Occipital lobe (tissue), 2 donors: ENCODE measurements around the gene EHHADH. TPM values are rescaled to one million over a fixed set of nuclear protein-coding genes. Genes with fewer than 3 reads are reported as not detected.
"Not testable (repeated sequence)": the region's sequence is repeated elsewhere in the genome, so short reads cannot be mapped to it uniquely, and the experiment has no call there.

ENCODE experiments used
- DNase-seq: peaks from one replicate; lab custom pipeline; 2025; lab: John Stamatoyannopoulos, UW
- total RNA-seq: library from RNA; depleted of rRNA; stranded (reverse); fragments of >200 nt; gene quantifications from one replicate; pipeline ENCODE4 v1.2.3, GENCODE V29; 2014

Gene EHHADH
- total RNA-seq, 1 donor from 2014 or later: 1.4 TPM

DNA sequence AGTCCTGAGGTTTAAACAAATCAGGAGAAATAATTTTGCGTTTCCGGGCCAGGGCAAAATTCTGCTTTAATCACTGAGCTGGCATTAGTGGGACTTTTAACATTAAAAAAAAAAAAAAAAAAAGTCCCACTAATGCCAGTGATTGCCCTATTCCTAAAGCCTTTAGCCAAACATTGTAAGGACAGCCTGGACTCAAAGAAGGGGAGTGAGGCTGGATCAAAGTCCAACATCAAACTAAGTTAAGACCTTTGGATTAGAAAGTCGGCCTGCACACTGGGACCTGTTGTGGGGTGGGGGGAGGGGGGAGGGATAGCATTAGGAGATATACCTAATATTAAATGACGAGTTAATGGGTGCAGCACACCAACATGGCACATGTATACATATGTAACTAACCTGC is 716 bp downstream of the EHHADH start:
- not testable (repeated sequence) for DNase-seq

DNA sequence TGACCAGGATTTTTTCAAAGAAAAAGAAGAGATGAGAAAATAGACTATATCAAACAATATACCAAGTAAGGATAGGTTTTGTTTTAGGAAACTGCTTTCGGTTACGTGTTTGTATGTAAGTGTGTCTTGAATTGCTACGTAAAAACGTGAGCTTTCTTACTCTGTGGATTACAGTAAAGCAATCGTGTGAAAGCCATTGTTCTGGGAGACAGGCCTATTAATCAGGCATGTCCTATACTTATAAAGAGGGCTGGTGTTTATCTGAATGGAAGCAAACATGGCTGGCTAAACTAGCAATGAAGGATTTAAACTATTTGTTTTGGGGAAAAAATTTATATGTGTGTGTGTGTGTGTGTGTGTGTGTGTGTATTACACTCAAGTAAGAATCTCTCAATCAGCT is 2.6 kb downstream of the EHHADH start:
- DNase-seq: no peak

GRCh38 chr3:185250653-185251052 is 3.2 kb downstream of the EHHADH start:
- no peak for DNase-seq

DNA sequence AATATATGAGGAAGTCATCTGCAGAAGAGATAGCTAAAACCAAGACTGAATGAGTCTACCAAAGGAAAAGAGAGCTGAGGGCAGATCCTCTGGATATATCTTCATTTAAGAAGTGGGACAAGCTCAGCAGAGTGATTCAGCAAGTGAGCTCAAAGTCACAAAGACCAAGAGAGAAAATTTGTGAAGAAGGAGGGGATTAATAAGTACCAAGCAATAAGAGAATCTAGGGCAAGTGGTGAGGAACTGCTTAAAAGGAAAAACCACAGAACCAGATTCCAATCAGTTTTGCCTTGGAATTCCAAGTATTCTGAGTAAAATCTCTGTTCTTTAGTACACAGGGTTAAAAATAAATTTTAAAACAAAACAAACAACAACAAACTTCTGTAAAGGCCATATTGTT is 3.6 kb downstream of the EHHADH start:
- no peak for DNase-seq

DNA sequence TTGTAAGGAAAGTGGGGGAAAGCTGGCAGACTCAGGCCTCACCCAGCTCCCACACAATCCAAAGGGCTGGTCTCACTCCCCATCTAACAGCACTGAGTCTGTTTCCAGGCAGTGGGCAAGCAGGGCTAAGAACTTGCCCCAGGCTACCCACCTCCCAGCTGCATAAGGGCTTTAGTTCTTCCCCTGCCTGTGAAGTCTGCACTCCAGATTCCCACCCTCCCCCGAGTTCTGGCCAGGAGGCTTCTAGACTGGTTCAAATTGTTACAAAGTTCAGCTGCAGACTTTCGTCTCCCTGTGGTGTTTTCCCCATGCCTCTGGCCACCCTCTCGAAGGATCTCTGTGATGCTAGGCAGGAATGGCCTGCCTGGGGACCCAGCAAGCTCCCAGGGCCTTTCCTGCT is 11.2 kb downstream of the EHHADH start:
- no peak for DNase-seq

DNA sequence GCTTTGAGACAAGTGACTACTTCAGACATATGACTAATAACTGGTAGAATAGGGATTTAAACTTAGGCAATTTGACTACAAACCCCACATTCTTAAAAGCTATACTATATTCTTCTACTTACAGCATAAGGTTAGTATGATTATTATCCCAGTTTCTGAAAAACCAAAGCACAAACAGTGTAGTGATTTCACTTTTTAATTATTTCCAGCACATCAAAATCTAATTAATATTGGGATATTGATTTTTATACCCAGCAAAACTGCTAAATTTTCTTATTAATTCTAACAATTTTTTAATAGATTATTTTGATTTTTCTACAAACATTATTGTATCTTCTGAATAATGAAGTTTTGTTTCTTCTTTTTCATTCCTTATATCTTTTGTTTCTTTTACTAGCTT is 16.9 kb downstream of the EHHADH start:
- no peak for DNase-seq

DNA sequence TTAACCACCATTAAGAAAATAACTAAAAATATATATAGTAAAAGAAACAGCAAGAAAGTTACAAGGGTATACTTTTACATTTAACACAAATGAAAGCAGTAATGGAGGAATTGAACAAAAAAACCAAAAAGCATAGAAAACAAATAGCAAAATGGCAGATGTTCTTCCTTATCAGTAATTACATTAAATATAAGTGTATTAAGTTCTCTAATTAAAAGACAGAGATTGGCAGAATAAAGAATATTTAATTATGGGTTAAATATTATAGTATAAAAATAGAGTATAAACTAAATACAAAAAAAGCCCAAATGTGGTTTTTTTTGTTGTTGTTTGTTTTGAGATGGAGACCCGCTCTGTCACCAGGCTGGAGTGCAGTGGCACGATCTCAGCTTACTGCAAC is 20.5 kb downstream of the EHHADH start:
- DNase-seq: no peak

GRCh38 chr3:185226526-185226925 is 27.3 kb downstream of the EHHADH start:
- not testable (repeated sequence) for DNase-seq

DNA sequence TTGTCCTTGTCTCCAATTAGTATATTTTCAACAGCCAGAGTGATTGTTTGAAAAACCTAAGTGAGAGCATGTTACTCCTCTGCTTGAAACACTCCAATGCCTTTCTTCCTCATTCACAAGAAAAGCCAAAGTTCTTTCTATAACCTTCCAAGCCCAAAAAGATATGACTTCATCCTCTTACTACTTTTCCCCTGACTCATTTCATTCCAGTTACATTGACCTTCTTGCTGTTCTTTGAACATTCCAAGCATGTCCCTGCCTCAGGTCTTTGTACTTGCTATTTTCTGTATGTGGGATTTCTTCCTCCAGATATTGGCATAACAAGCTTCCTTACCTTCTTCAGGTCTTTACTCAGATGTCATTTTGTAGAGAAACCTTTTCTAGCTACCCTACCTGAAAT is 28.3 kb downstream of the EHHADH start:
- no peak for DNase-seq

DNA sequence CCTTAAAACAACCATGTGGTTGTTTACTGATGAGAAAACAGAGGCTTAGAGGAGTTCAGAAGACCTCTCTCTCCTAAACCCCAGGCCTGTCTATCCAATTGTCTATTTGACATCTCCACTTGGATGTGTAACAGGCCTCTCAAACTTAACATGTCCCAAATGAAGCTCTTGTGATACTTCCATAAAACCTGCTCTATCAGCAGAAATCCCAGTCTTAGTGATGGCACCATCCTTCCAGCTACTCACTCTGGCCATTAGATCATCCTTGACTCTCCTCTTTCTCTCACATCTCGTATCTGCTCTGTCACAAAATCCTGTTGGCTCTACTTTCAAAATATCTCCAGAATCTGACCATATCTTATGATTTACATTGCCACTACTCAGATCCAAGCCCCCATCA is 28.8 kb downstream of the EHHADH start:
- no peak for DNase-seq

DNA sequence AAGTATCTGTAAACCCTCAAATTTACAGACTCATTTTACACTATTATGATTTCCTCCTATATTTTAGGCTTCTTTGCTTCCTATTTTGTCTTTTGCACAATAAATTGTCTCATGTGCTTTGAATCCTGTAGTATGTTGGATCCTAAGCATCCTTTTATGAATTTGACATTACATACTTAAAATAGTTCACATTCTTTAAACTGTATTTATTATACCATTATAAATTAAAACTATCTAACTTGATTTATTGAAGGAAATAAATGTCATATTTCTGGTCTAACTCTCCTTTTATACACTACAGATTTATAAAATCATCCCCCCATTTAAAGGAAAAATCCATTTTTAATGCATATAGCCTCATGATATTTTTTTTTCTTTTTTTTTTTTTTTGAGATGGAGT is 32.6 kb downstream of the EHHADH start:
- no peak for DNase-seq

DNA sequence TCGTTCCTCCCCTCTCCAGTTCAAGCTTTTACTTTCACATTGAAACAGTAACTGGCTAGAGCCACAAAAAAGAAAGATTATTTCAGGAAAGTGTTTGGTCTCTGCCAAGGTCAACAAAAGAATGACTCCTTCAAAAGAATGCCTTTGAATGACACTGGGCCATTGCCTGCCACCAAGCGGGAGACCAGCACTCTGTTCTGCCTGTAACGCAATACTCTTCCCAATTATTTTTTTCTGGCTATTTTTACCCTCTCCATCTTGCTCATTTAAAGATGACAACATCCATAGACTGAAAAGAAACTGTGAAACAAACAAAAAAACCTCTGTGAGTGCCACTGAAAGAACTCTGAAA is 37.3 kb downstream of the EHHADH start:
- DNase-seq: no peak

DNA sequence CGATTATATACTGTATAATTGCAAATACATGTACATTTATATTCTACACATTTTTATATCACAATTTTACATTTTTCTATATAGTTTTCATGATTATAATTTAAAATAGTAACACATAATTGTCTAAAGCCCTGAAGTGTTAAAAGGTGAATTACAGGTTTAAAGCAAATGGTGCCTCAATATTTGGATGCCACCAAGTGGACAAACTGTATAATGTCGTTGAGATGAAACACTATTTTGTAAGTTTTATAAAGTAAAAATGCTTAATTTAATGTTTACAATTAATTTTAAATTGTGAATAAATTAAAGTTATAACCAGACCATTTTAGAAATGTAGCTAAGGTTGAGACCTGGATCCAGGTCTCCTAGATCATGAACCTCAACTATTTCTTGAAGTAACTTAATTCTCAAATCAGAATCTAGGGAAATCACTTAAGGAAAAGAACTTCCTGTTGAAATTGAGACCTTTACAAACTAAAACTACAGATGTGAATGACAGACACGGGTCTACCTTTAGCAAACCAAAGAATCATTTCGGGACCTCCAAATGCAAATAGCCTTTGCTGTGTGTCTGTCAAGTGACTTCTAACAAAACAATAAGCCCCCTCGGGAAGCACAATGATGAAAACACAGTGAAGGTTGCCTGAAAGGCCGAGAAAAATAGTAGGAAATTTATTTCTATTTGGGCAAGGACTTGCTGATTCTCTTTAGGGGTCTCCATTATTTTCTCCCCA is 37.8 kb downstream of the EHHADH start:
- DNase-seq: no peak

DNA sequence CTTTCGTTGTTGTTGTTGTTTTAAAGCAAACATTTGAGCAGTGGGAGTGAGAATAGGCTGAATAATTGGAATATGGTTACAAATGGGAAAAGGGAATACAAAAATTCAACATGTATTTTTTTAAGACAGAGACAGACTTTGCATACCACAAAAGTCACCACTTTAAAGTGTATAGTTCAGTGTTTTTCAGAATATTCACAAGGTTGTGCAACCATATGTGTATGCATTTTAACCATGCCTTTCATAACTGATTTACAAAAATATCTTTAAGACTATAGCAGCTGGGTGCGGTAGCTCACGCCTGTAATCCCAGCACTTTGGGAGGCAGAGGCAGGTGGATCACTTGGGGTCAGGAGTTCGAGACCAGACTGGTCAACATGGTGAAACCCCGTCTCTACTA is 41.3 kb downstream of the EHHADH start:
- DNase-seq: no peak

- DNase-seq: no peak
Observed at GRCh38 chr3:185212086-185212485, 41.8 kb downstream of the EHHADH start.

DNA sequence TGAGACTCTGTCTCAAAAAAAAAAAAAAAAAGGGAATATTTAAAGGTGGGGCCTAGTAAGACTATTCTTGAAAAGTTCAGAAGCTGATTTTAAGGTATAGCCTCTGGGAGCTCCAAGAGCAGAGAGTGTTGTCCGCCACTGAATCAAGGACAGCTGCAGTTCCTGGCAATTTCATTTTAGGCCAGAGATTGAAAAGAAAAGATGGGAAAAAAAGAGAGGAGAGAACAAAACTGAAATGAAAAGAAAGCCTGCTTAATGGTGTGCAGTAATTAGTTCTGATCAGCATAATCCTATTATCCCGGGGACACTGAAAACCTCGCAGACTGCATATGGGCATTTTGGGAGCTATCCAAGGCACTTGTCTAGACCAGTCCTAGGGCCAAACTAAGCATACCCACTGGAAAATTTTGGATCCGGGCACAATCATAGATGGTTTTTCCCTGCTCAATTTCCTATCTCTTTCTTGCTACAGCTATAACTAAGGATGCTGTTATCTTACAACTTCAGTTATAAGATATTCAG is 43.2 kb downstream of the EHHADH start:
- DNase-seq: no peak

DNA sequence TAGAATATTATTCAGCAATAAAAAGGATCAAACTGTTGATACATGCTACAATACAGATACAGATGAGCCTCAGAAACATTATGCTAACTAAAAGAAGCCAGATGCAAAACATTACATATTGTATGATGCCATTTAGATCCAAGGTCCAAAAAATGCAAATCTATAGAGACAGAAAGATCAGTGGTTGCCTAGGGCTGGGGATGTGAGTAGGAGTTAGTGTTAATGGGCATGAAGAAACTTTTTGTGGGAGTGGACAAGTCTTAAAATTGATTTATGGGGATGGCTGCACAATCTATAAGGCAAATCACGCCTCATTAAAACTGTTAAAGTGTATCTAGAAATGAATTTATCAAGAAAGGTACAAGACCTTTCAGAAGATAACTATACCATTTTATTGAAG is 45.0 kb downstream of the EHHADH start:
- no peak for DNase-seq

DNA sequence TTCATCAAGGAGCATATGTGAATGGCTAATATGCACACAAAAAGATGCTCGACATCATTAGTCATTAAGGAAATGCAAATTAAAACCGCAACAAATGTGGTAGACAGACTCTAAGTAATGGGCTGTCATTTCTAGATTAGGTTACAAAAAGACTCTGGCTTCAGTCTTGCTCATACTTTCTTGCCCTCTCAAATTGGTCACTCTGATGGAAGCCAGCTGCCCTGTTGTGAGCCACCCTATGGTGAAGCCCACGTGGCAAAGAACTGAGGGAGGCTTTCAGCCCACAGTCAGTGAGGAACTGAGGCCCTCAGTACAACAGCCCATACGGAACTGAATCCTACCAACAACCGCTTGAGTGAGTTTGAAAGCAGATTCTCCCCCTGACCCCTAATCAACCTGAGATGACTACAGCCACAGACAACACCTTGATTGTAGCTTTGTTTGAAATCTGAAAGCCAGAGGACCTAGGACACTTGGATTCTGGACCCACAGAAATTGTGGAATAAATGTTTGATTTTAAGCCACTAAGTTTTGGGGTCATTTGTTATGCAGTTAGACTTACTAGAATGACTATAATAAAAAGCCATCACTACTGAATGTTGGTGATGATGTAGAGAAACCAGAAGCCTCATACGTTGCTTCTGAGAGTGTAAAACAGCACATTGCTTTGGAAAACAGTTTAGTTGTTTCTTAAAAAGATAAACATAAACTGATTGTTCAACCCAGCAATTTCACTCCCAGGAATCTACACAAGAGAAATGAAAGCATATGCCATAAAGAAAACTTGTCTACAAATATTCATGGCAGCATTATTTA is 45.7 kb downstream of the EHHADH start:
- DNase-seq: no peak

- DNase-seq: no peak
Observed at GRCh38 chr3:185207481-185207880, 46.4 kb downstream of the EHHADH start.

DNA sequence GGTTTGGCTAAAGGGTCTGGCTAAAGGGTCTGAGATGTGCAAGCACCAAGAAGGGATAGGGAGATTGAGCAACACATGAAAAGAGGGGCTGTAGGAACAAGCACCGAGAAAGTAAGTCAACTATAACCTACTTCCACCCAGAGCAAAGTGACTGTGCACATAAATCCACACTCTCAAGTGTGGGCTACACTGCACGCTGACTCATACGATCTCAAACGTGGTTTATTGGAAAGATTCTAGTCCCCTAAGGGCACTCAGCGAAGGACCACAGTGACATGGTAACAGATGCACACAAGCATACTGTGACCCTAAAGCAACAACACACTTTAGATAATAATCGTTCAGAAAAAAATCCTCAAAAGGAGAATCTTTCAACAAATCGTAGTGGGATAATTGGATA is 48.0 kb downstream of the EHHADH start:
- no peak for DNase-seq

GRCh38 chr3:185204894-185205293 is 49.0 kb downstream of the EHHADH start:
- DNase-seq: no peak

- no peak for DNase-seq
Observed at GRCh38 chr3:185200639-185201038, 53.2 kb downstream of the EHHADH start.

DNA sequence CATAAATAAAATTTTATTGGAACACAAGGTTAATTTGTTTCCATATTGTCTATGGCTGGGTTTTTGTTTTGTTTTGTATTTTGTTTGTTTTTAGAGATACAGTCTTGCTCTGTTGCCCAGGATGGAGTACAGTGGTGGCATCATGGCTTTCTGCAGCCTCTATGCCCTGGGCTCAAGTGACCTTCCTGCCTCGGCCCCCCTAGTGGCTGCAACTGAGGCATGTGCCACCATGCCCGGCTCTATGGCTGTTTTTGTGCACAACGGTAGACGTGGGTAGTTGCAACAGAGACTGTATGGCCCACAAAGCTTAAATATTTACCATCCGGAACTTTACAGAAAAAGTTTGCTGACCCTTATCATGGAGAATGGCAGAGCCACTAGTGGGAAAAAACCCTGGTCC is 54.2 kb downstream of the EHHADH start:
- DNase-seq: no peak
